H9 (cell line): ENCODE results near the gene LRRK1. TPM values are rescaled to one million over a fixed set of nuclear protein-coding genes. Genes with fewer than 3 reads are reported as not detected.
A peak's percentile ranks its signal among the peaks of the same experiment; 100 is the strongest.

ENCODE experiments used
- DNase-seq: peaks from one replicate; pipeline ENCODE4 v3.0.0-alpha.2; 2017
- H2AFZ ChIP-seq: one replicate; pipeline ENCODE4 v1.6.1; 2013; ENCODE audit warnings: mild to moderate bottlenecking, low read length, control low read depth, moderate library complexity
- H2AK5ac ChIP-seq: 2 replicates; pipeline ENCODE4 v1.6.1; 2013; ENCODE audit warnings: low read length, control low read depth, mixed read lengths; ENCODE audit not compliant: insufficient read length
- H2BK120ac ChIP-seq: one replicate; pipeline ENCODE4 v1.6.1; 2013; ENCODE audit warnings: low read depth, mild to moderate bottlenecking, low read length, control low read depth, inconsistent platforms; ENCODE audit not compliant: poor library complexity, severe bottlenecking
- H2BK12ac ChIP-seq: 2 replicates; pipeline ENCODE4 v1.6.1; 2013; ENCODE audit warnings: low read length, control low read depth, mixed read lengths, low read depth; ENCODE audit not compliant: insufficient read length
- H2BK15ac ChIP-seq: 2 replicates; pipeline ENCODE4 v1.6.1; 2013; ENCODE audit warnings: low read depth, low read length, control low read depth
- H2BK20ac ChIP-seq: one replicate; pipeline ENCODE4 v1.6.1; 2013; ENCODE audit warnings: low read depth, mild to moderate bottlenecking, low read length, control low read depth, inconsistent platforms; ENCODE audit not compliant: poor library complexity, severe bottlenecking
- H2BK5ac ChIP-seq: 2 replicates; pipeline ENCODE4 v1.6.1; 2013; ENCODE audit warnings: low read length, control low read depth, mixed read lengths; ENCODE audit not compliant: insufficient read length
- H3K14ac ChIP-seq: 2 replicates; pipeline ENCODE4 v1.6.1; 2013; ENCODE audit warnings: low read length, control low read depth; ENCODE audit not compliant: insufficient read depth
- H3K18ac ChIP-seq: 2 replicates; pipeline ENCODE4 v1.6.1; 2013; ENCODE audit warnings: low read depth, mild to moderate bottlenecking, mixed read lengths, low read length, control low read depth; ENCODE audit not compliant: insufficient read length
- H3K23ac ChIP-seq: 2 replicates; pipeline ENCODE4 v1.6.1; 2013; ENCODE audit warnings: low read length, control low read depth, mixed read lengths, low read depth; ENCODE audit not compliant: insufficient read length
- H3K23me2 ChIP-seq: 2 replicates; pipeline ENCODE4 v1.6.1; 2013; ENCODE audit warnings: low read depth, mild to moderate bottlenecking, mixed read lengths, low read length, control low read depth; ENCODE audit not compliant: insufficient read length, poor library complexity, severe bottlenecking
- H3K27ac ChIP-seq: 2 replicates; pipeline ENCODE4 v1.5.1; 2013; ENCODE audit warnings: low read length, control low read depth, mixed read lengths, low read depth; ENCODE audit not compliant: insufficient read length
- H3K27me3 ChIP-seq: 2 replicates; pipeline ENCODE4 v1.6.1; 2013; ENCODE audit warnings: low read length, control low read depth, inconsistent platforms; ENCODE audit not compliant: insufficient read depth
- H3K4ac ChIP-seq: 2 replicates; pipeline ENCODE4 v1.6.1; 2013; ENCODE audit warnings: low read depth, mild to moderate bottlenecking, control low read depth, inconsistent platforms, low read length, moderate library complexity
- H3K4me1 ChIP-seq: 2 replicates; pipeline ENCODE4 v1.6.1; 2013; ENCODE audit warnings: low read length, control low read depth, inconsistent platforms; ENCODE audit not compliant: insufficient read depth
- H3K4me2 ChIP-seq: 2 replicates; pipeline ENCODE4 v1.6.1; 2013; ENCODE audit warnings: low read length, control low read depth, mixed read lengths; ENCODE audit not compliant: insufficient read length, insufficient read depth
- H3K56ac ChIP-seq: 2 replicates; pipeline ENCODE4 v1.6.1; 2013; ENCODE audit warnings: low read depth, mild to moderate bottlenecking, mixed read lengths, low read length, control low read depth; ENCODE audit not compliant: insufficient read length
- H3K79me1 ChIP-seq: 2 replicates; pipeline ENCODE4 v1.6.1; 2013; ENCODE audit warnings: low read depth, mild to moderate bottlenecking, moderate library complexity, low read length, control low read depth, inconsistent platforms; ENCODE audit not compliant: insufficient read depth, poor library complexity, severe bottlenecking
- H3K79me2 ChIP-seq: 2 replicates; pipeline ENCODE4 v1.6.1; 2013; ENCODE audit warnings: low read length, control low read depth, inconsistent platforms; ENCODE audit not compliant: insufficient read depth
- H3K9ac ChIP-seq: 2 replicates; pipeline ENCODE4 v1.6.1; 2013; ENCODE audit warnings: low read length, control low read depth, mixed read lengths; ENCODE audit not compliant: insufficient read length; ENCODE audit errors: extremely low read depth
- H3K9me3 ChIP-seq: one replicate; pipeline ENCODE4 v1.6.1; 2013; ENCODE audit warnings: low read depth, low read length, inconsistent platforms; ENCODE audit not compliant: control insufficient read depth
- H3T11ph ChIP-seq: one replicate; pipeline ENCODE4 v1.6.1; 2013; ENCODE audit warnings: mild to moderate bottlenecking, low read length, control low read depth, inconsistent platforms
- H4K20me1 ChIP-seq: one replicate; pipeline ENCODE4 v1.6.1; 2013; ENCODE audit not compliant: control insufficient read depth, insufficient read length, insufficient read depth
- H4K5ac ChIP-seq: 2 replicates; pipeline ENCODE4 v1.6.1; 2013; ENCODE audit warnings: low read depth, mild to moderate bottlenecking, mixed read lengths, low read length, control low read depth; ENCODE audit not compliant: insufficient read length
- H4K8ac ChIP-seq: replicated peaks from 2 replicates; pipeline ENCODE4 v1.6.1; 2013; ENCODE audit warnings: low read length, control low read depth, mixed read lengths, low read depth; ENCODE audit not compliant: insufficient read length
- H4K91ac ChIP-seq: 2 replicates; pipeline ENCODE4 v1.6.1; 2013; ENCODE audit warnings: low read depth, mild to moderate bottlenecking, moderate library complexity, mixed read lengths, low read length, control low read depth; ENCODE audit not compliant: insufficient read length
- H3K27ac Mint-ChIP-seq, 3 experiments: 2 replicates in 2 of 3; 3 replicates in 1 of 3; pipeline ENCODE4 v1.8.0; 2020 to 2021; ENCODE audit warnings: mixed read lengths in 3 of 3, mild to moderate bottlenecking in 1 of 3, moderate library complexity in 1 of 3
- H3K27me3 Mint-ChIP-seq: 2 replicates; pipeline ENCODE4 v1.8.0; 2021; ENCODE audit warnings: low read depth, mild to moderate bottlenecking, moderate library complexity, mixed read lengths
- H3K36me3 Mint-ChIP-seq, 3 experiments: 2 replicates in 2 of 3; 3 replicates in 1 of 3; pipeline ENCODE4 v1.8.0; 2020 to 2021; ENCODE audit warnings: low read depth in 3 of 3, mixed read lengths in 3 of 3; ENCODE audit not compliant: insufficient read depth in 1 of 3
- H3K4me1 Mint-ChIP-seq, 2 experiments: 2 replicates each; pipeline ENCODE4 v1.8.0; 2020; ENCODE audit warnings: mixed read lengths in 2 of 2
- H3K4me3 Mint-ChIP-seq, 2 experiments: 2 replicates in 1 of 2; 3 replicates in 1 of 2; pipeline ENCODE4 v1.8.0; 2020 to 2021; ENCODE audit warnings: mild to moderate bottlenecking in 2 of 2, mixed read lengths in 2 of 2, moderate library complexity in 1 of 2
- H3K9me3 Mint-ChIP-seq, 2 experiments: 2 replicates in 1 of 2; 3 replicates in 1 of 2; pipeline ENCODE4 v1.8.0; 2020; ENCODE audit warnings: mild to moderate bottlenecking in 2 of 2, mixed read lengths in 2 of 2, moderate library complexity in 1 of 2
- WGBS: extraction: QIAGEN DNeasy Blood & Tissue Kit; methylation state at CpG from one replicate; pipeline ENCODE4 v1.1.7; 2013; ENCODE audit warnings: missing lambda C conversion rate, low lambda C conversion rate, mixed read lengths; ENCODE audit not compliant: insufficient read length; ENCODE audit errors: extremely low coverage; 5-methylcytosine and 5-hydroxymethylcytosine counted together
- total RNA-seq: library from RNA; stranded (reverse); gene quantifications from 2 replicates; pipeline ENCODE4 v1.2.1, GENCODE V29; 2021
- TF ChIP-seq, protein P1 (sequence below): fragments of 200-600 bp; sonication (generic); conservative IDR thresholded peaks from 3 replicates; pipeline ENCODE4 v1.8.0; 2021; ENCODE audit warnings: antibody characterized with exemption, mild to moderate bottlenecking

Gene LRRK1
- total RNA-seq, 1 experiment from 2014 or later, result 4.0 TPM

DNA sequence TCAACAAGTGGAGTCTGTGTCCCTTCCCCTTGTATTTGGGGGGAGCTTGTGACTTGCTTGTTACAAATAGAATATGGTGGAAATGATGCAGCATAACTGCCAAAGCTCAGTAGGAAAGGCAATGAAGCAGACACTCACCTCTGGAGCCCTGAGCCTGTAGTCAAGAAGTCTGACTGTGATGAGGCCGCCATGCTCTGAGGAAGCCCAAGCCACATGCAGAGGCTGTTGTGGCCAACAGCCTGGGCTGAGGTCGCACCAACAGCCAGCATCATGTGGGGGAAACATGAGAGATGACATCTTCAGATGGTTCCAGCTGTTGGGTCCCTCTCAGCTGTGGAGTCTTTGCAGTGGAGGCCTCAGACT lies 171.3 kb downstream of the LRRK1 start:
- TF ChIP-seq, protein P1, sequence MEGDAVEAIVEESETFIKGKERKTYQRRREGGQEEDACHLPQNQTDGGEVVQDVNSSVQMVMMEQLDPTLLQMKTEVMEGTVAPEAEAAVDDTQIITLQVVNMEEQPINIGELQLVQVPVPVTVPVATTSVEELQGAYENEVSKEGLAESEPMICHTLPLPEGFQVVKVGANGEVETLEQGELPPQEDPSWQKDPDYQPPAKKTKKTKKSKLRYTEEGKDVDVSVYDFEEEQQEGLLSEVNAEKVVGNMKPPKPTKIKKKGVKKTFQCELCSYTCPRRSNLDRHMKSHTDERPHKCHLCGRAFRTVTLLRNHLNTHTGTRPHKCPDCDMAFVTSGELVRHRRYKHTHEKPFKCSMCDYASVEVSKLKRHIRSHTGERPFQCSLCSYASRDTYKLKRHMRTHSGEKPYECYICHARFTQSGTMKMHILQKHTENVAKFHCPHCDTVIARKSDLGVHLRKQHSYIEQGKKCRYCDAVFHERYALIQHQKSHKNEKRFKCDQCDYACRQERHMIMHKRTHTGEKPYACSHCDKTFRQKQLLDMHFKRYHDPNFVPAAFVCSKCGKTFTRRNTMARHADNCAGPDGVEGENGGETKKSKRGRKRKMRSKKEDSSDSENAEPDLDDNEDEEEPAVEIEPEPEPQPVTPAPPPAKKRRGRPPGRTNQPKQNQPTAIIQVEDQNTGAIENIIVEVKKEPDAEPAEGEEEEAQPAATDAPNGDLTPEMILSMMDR, result no peak
- H4K8ac ChIP-seq, result no peak overlapping the region
- no peak overlapping the region for H2AFZ ChIP-seq
- Mint-ChIP-seq H3K36me3 (no peaks in the 10 kb centered on the region; a peak in 2 of 7 replicates), H3K4me3 (no peak overlapping the region), H3K27ac (0 out of 7 replicates have a peak overlapping the region, but pooled peaks of 1 of the 3 experiments have one; percentile 32), H3K27me3 (peaks cover 8% of the 10 kb centered on the region), H3K4me1 (peaks cover 7 to 12% of the 10 kb centered on the region in 2 experiments), H3K9me3 (no peaks in the 10 kb centered on the region)
- no peak overlapping the region for H3K56ac ChIP-seq
- no peak overlapping the region for H2AK5ac ChIP-seq
- H3K4me2 ChIP-seq, result no peak overlapping the region
- no peaks in the 10 kb centered on the region for H3K27me3 ChIP-seq
- no peak overlapping the region for H4K91ac ChIP-seq
- DNase-seq, result no peak
- no peak overlapping the region for H3K14ac ChIP-seq
- H3K27ac ChIP-seq, result no peak overlapping the region
- no peak overlapping the region for H2BK120ac ChIP-seq
- no peak overlapping the region for H2BK5ac ChIP-seq
- H3K23me2 ChIP-seq, result no peaks in the 10 kb centered on the region
- H3K79me2 ChIP-seq, result no peaks in the 10 kb centered on the region
- H2BK20ac ChIP-seq, result no peak overlapping the region
- H4K20me1 ChIP-seq, result no peaks in the 10 kb centered on the region
- H3K9me3 ChIP-seq, result no peaks in the 10 kb centered on the region
- no peak overlapping the region for H2BK15ac ChIP-seq
- no peak overlapping the region for H3T11ph ChIP-seq
- no peaks in the 10 kb centered on the region; the same call in 1 of the 2 replicates for H3K4me1 ChIP-seq
- no peaks in the 10 kb centered on the region for H3K79me1 ChIP-seq
- H3K9ac ChIP-seq, result no peak overlapping the region
- H3K18ac ChIP-seq, result no peak overlapping the region
- WGBS, result no CpG with 5 or more reads among the region's 2 CpGs
- no peak overlapping the region for H2BK12ac ChIP-seq
- H4K5ac ChIP-seq, result no peak overlapping the region
- H3K4ac ChIP-seq, result no peak overlapping the region
- H3K23ac ChIP-seq, result no peak overlapping the region
